HEK293T (cell line): ENCODE data around the gene LIN7A.

ENCODE experiments used
- ELF4 ChIP-seq: fragments of 450-650 bp; IDR thresholded peaks from 2 replicates; pipeline ENCODE4 v1.6.1; 2017; ENCODE audit warnings: antibody characterized with exemption
- FOXK2 ChIP-seq: fragments of 450-650 bp; IDR thresholded peaks from 2 replicates; pipeline ENCODE4 v1.6.1; 2016; ENCODE audit warnings: mild to moderate bottlenecking
- FOXM1 ChIP-seq: fragments of 450-650 bp; IDR thresholded peaks from 2 replicates; pipeline ENCODE4 v1.6.1; 2017; ENCODE audit warnings: mild to moderate bottlenecking, borderline replicate concordance
- HDGF ChIP-seq: fragments of 450-650 bp; IDR thresholded peaks from 2 replicates; pipeline ENCODE4 v1.6.1; 2017; ENCODE audit warnings: antibody characterized with exemption, borderline replicate concordance
- L3MBTL2 ChIP-seq: fragments of 450-650 bp; conservative IDR thresholded peaks from 2 replicates; pipeline ENCODE4 v1.6.1; 2016; ENCODE audit warnings: mild to moderate bottlenecking
- NFRKB ChIP-seq: fragments of 450-650 bp; IDR thresholded peaks from 2 replicates; pipeline ENCODE4 v1.6.1; 2016; ENCODE audit warnings: mild to moderate bottlenecking, moderate library complexity
- SUZ12 ChIP-seq: fragments of 450-650 bp; IDR thresholded peaks from 2 replicates; pipeline ENCODE4 v1.6.1; 2016; ENCODE audit warnings: mild to moderate bottlenecking
- TARDBP ChIP-seq: fragments of 450-650 bp; IDR thresholded peaks from 2 replicates; pipeline ENCODE4 v1.6.1; 2016
- TF ChIP-seq, protein P1 (sequence below): fragments of 450-650 bp; IDR thresholded peaks from 2 replicates; pipeline ENCODE4 v1.6.1; 2016

DNA sequence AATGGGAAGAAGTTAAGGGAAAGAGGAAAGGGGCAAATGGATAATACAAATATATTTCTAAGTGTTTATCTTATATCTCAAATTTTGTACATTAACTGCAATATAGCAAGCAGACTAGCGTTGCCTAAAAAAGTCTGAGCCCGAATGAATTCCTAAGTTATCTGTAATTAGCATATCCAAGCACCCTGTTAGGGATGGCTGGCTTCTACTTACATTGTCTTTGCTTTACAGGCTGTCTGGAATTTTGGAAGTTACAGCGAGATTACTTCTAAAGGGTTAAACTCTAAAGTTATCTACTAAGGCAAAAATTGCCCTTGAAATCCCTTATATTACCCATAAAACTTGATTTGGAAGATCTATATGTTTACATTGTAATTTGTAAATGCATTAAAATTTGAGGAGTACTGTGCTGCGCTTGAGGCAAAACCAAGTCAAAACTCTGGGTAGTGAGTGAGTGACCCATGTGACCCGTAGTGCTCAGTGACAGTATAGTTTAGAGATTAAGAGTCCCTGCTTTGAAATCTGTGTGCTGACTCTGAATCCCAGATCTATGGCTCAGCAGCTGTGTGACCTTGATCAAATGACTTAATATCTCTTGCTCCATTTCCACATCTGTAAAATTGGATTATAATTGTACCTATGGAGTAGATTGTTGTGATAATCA lies 17.3 kb upstream of the LIN7A start:
- TF ChIP-seq TARDBP, result no peak
- TF ChIP-seq SUZ12, result no peak
- no peak for TF ChIP-seq FOXM1
- no peak for TF ChIP-seq NFRKB
- TF ChIP-seq, protein P1, sequence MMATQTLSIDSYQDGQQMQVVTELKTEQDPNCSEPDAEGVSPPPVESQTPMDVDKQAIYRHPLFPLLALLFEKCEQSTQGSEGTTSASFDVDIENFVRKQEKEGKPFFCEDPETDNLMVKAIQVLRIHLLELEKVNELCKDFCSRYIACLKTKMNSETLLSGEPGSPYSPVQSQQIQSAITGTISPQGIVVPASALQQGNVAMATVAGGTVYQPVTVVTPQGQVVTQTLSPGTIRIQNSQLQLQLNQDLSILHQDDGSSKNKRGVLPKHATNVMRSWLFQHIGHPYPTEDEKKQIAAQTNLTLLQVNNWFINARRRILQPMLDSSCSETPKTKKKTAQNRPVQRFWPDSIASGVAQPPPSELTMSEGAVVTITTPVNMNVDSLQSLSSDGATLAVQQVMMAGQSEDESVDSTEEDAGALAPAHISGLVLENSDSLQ, result no peak
- no peak for TF ChIP-seq L3MBTL2
- TF ChIP-seq HDGF, result no peak
- no peak for TF ChIP-seq FOXK2
- no peak for TF ChIP-seq ELF4
